H1 (cell line): ENCODE data around the gene EML4. TPM values are rescaled to one million over a fixed set of nuclear protein-coding genes. Genes with fewer than 3 reads are reported as not detected.

Source experiments
- CTCF ChIA-PET: fragments of 300-600 bp; sonication (Branson Sonifier 250); formaldehyde crosslinking; loops from one replicate; lab custom pipeline; 2021; ENCODE audit not compliant: partially characterized antibody; lab: Charles Lee
- POLR2A ChIA-PET: fragments of 300-600 bp; sonication (Branson Sonifier 250); formaldehyde crosslinking; loops from one replicate; lab custom pipeline; 2021; ENCODE audit warnings: inconsistent platforms; ENCODE audit not compliant: partially characterized antibody; lab: Charles Lee
- DNase-seq, 2 experiments: peaks; one replicate each; pipeline versions ENCODE4 v3.0.0 to v3.0.0-alpha.2; 2010 to 2022; ENCODE audit warnings: low spot score in 2 of 2, low read depth in 1 of 2, mixed read lengths in 1 of 2
- FAIRE-seq: peaks from 2 replicates; lab custom pipeline; 2011; peaks lifted over from hg19 to GRCh38; lab: Jason Lieb, UNC
- H2AFZ ChIP-seq: 2 replicates; pipeline ENCODE4 v1.8.1; 2012; ENCODE audit warnings: low read length, inconsistent platforms
- H2AK5ac ChIP-seq: 2 replicates; pipeline ENCODE4 v1.6.1; 2013; ENCODE audit warnings: low read depth, low read length
- H2BK120ac ChIP-seq: replicated peaks from 2 replicates; pipeline ENCODE3; 2013; ENCODE audit warnings: low read depth, low read length, inconsistent platforms
- H2BK12ac ChIP-seq: 2 replicates; pipeline ENCODE4 v1.6.1; 2013; ENCODE audit warnings: low read depth, low read length
- H2BK15ac ChIP-seq: 2 replicates; pipeline ENCODE4 v1.6.1; 2013; ENCODE audit warnings: low read length
- H2BK20ac ChIP-seq: 2 replicates; pipeline ENCODE4 v1.6.1; 2013; ENCODE audit warnings: low read length
- H2BK5ac ChIP-seq: 2 replicates; pipeline ENCODE4 v1.6.1; 2013; ENCODE audit warnings: low read depth, low read length
- H3K14ac ChIP-seq: 2 replicates; pipeline ENCODE4 v1.6.1; 2013; ENCODE audit warnings: inconsistent platforms; ENCODE audit not compliant: insufficient read length
- H3K18ac ChIP-seq: 2 replicates; pipeline ENCODE4 v1.6.1; 2013; ENCODE audit warnings: low read length; ENCODE audit errors: extremely low read depth
- H3K23ac ChIP-seq: 2 replicates; pipeline ENCODE4 v1.6.1; 2013; ENCODE audit warnings: inconsistent platforms; ENCODE audit not compliant: insufficient read length
- H3K23me2 ChIP-seq: 2 replicates; pipeline ENCODE4 v1.6.1; 2013; ENCODE audit warnings: low read depth, low read length
- H3K27ac ChIP-seq: 2 replicates; pipeline ENCODE4 v1.6.1; 2011; ENCODE audit warnings: low read depth, low read length, inconsistent platforms
- H3K27me3 ChIP-seq, 4 experiments: replicated peaks in 1 of 4; 1 replicate in 1 of 4; 2 replicates in 3 of 4; pipeline versions ENCODE4 v1.6.1 to v1.8.1; 2011 to 2013; ENCODE audit warnings: low read length in 3 of 4, mild to moderate bottlenecking in 3 of 4, inconsistent platforms in 2 of 4, mixed read lengths in 2 of 4, moderate library complexity in 1 of 4; ENCODE audit not compliant: control insufficient read depth in 3 of 4, insufficient read depth in 3 of 4; ENCODE audit errors: extremely low read depth in 1 of 4
- H3K36me3 ChIP-seq, 4 experiments: 2 replicates each; pipeline versions ENCODE4 v1.6.1 to v1.8.1; 2011 to 2013; ENCODE audit warnings: mild to moderate bottlenecking in 4 of 4, low read length in 3 of 4, moderate library complexity in 2 of 4, control low read depth in 1 of 4, inconsistent platforms in 1 of 4; ENCODE audit not compliant: insufficient read depth in 4 of 4, control insufficient read depth in 2 of 4
- H3K4ac ChIP-seq: replicated peaks from 2 replicates; pipeline ENCODE3; 2013; ENCODE audit warnings: low read length, low read depth, mixed read lengths, inconsistent platforms; ENCODE audit not compliant: insufficient read length
- H3K4me1 ChIP-seq, 4 experiments: replicated peaks in 1 of 4; 1 replicate in 1 of 4; 2 replicates in 3 of 4; pipeline versions ENCODE4 v1.6.1 to v1.8.1; 2011 to 2013; ENCODE audit warnings: low read length in 3 of 4, inconsistent platforms in 2 of 4, mixed read lengths in 1 of 4; ENCODE audit not compliant: insufficient read depth in 4 of 4, control insufficient read depth in 3 of 4
- H3K4me2 ChIP-seq, 2 experiments: 2 replicates each; pipeline versions ENCODE4 v1.6.1 to v1.8.1; 2011 to 2013; ENCODE audit warnings: low read depth in 2 of 2, low read length in 2 of 2, control low read depth in 1 of 2, inconsistent platforms in 1 of 2, mild to moderate bottlenecking in 1 of 2; ENCODE audit not compliant: insufficient read depth in 1 of 2
- H3K4me3 ChIP-seq, 4 experiments: fragments of 200-600, 300-600 bp in 1 of 4; sonication (generic), shearing (Covaris generic), sonication (Bioruptor Twin) in 1 of 4; 2 replicates each; pipeline versions ENCODE4 v1.5.1 to v1.8.1; 2011 to 2016; ENCODE audit warnings: low read length in 4 of 4, low read depth in 3 of 4, control low read depth in 2 of 4, inconsistent platforms in 2 of 4, mild to moderate bottlenecking in 2 of 4, mixed read lengths in 1 of 4, moderate library complexity in 1 of 4; ENCODE audit not compliant: insufficient read depth in 2 of 4; ENCODE audit errors: extremely low read depth in 1 of 4
- H3K56ac ChIP-seq: replicated peaks from 2 replicates; pipeline ENCODE3; 2013; ENCODE audit warnings: low read depth, mild to moderate bottlenecking, mixed read lengths, low read length, inconsistent platforms; ENCODE audit not compliant: insufficient read length
- H3K79me1 ChIP-seq: 2 replicates; pipeline ENCODE4 v1.6.1; 2013; ENCODE audit warnings: low read depth, low read length, control low read depth
- H3K79me2 ChIP-seq, 2 experiments: 2 replicates each; pipeline versions ENCODE4 v1.6.1 to v1.8.1; 2012 to 2013; ENCODE audit warnings: low read length in 2 of 2, mild to moderate bottlenecking in 2 of 2, inconsistent platforms in 1 of 2; ENCODE audit not compliant: insufficient read depth in 2 of 2, control insufficient read depth in 1 of 2
- H3K9ac ChIP-seq, 4 experiments: replicated peaks in 1 of 4; 1 replicate in 1 of 4; 2 replicates in 3 of 4; pipeline versions ENCODE4 v1.6.1 to v1.8.1; 2011 to 2013; ENCODE audit warnings: low read depth in 3 of 4, low read length in 3 of 4, control low read depth in 2 of 4, mild to moderate bottlenecking in 2 of 4, moderate library complexity in 2 of 4, inconsistent platforms in 1 of 4; ENCODE audit errors: extremely low read depth in 1 of 4
- H3K9me3 ChIP-seq, 2 experiments: 2 replicates each; pipeline versions ENCODE4 v1.6.1 to v1.8.1; 2012 to 2013; ENCODE audit warnings: mild to moderate bottlenecking in 2 of 2, moderate library complexity in 2 of 2, control low read depth in 1 of 2, inconsistent platforms in 1 of 2, low read depth in 1 of 2, low read length in 1 of 2, mixed read lengths in 1 of 2; ENCODE audit not compliant: insufficient read depth in 2 of 2
- H4K20me1 ChIP-seq, 2 experiments: replicated peaks in 1 of 2; 2 replicates each; pipeline versions ENCODE3 to v1.8.1; 2011 to 2013; ENCODE audit warnings: inconsistent platforms in 2 of 2, low read length in 2 of 2, mild to moderate bottlenecking in 1 of 2; ENCODE audit not compliant: insufficient read depth in 2 of 2, control insufficient read depth in 1 of 2
- H4K5ac ChIP-seq: 2 replicates; pipeline ENCODE4 v1.6.1; 2013; ENCODE audit warnings: low read length, low read depth, mixed read lengths, inconsistent platforms; ENCODE audit not compliant: insufficient read length
- H4K8ac ChIP-seq: 2 replicates; pipeline ENCODE4 v1.8.0; 2013; ENCODE audit warnings: mild to moderate bottlenecking, moderate library complexity, low read length, inconsistent platforms; ENCODE audit not compliant: insufficient read depth; ENCODE audit errors: extremely low read depth
- H4K91ac ChIP-seq: replicated peaks from 2 replicates; pipeline ENCODE3; 2013; ENCODE audit warnings: low read length, mixed read lengths, inconsistent platforms; ENCODE audit not compliant: insufficient read length
- CHD1 ChIP-seq: IDR thresholded peaks from 2 replicates; pipeline ENCODE4 v1.6.1; 2012; ENCODE audit warnings: low read depth, low read length, improper control_type of control experiment
- EGR1 ChIP-seq: IDR thresholded peaks from 2 replicates; pipeline ENCODE4 v1.6.1; 2011; ENCODE audit warnings: low read depth, low read length, borderline replicate concordance
- KDM1A ChIP-seq: fragments of 200-600, 300-600 bp; sonication (generic); IDR thresholded peaks from 2 replicates; pipeline ENCODE4 v1.7.1; 2016; ENCODE audit warnings: mild to moderate bottlenecking, low read length, borderline replicate concordance
- PHF8 ChIP-seq: fragments of 200-600 bp; sonication (generic); conservative IDR thresholded peaks from 2 replicates; pipeline ENCODE4 v1.7.1; 2012; ENCODE audit warnings: low read depth, mild to moderate bottlenecking, inconsistent platforms, low read length, moderate library complexity
- POU5F1 ChIP-seq: IDR thresholded peaks from 2 replicates; pipeline ENCODE4 v1.6.1; 2011; ENCODE audit warnings: low read depth, mild to moderate bottlenecking, low read length, moderate library complexity
- SAP30 ChIP-seq: fragments of 300-600 bp; sonication (generic); IDR thresholded peaks from 2 replicates; pipeline ENCODE4 v1.7.1; 2012; ENCODE audit warnings: low read length, moderate library complexity, mild to moderate bottlenecking, inconsistent platforms; ENCODE audit not compliant: insufficient read depth, insufficient replicate concordance
- SP1 ChIP-seq: IDR thresholded peaks from 2 replicates; pipeline ENCODE4 v1.6.1; 2011; ENCODE audit warnings: low read depth, low read length
- SUZ12 ChIP-seq: fragments of 200-600 bp; sonication (generic); IDR thresholded peaks from 2 replicates; pipeline ENCODE4 v1.6.1; 2012; ENCODE audit warnings: mild to moderate bottlenecking, inconsistent platforms, low read length, moderate library complexity, mixed read lengths
- TAF1 ChIP-seq: IDR thresholded peaks from 2 replicates; pipeline ENCODE4 v1.6.1; 2011; ENCODE audit warnings: mild to moderate bottlenecking, low read depth, low read length
- TBP ChIP-seq: IDR thresholded peaks from 2 replicates; pipeline ENCODE4 v1.6.1; 2011; ENCODE audit warnings: low read depth, low read length, improper control_type of control experiment
- WGBS, 2 experiments: shearing (Covaris generic) in 1 of 2; methylation state at CpG; one replicate each; pipeline versions ENCODE4 v1.1.6 to v1.1.7; 2013 to 2015; ENCODE audit warnings: low lambda C conversion rate in 2 of 2, mixed read lengths in 2 of 2, inconsistent platforms in 1 of 2, low coverage in 1 of 2, missing lambda C conversion rate in 1 of 2; ENCODE audit not compliant: insufficient replicate concordance in 2 of 2, insufficient coverage in 1 of 2, insufficient read length in 1 of 2; ENCODE audit errors: extremely low coverage in 1 of 2, missing lambda C conversion rate in 1 of 2; 5-methylcytosine and 5-hydroxymethylcytosine counted together
- polyA plus RNA-seq, 7 experiments: library from polyadenylated mRNA; depleted of rRNA in 3 of 7; stranded (reverse) in 5 of 7; unstranded in 2 of 7; fragments of >200 nt in 5 of 7; fragments of 200-250 nt in 2 of 7; gene quantifications; 1 replicate in 5 of 7; 2 replicates in 1 of 7; 4 replicates in 1 of 7; pipeline versions ENCODE4 v1.2.1 to v1.2.3, GENCODE V29; 2011 to 2013; ENCODE audit warnings: missing spikeins in 2 of 7, mixed read lengths in 2 of 7
- total RNA-seq: library from RNA; stranded (reverse); fragmentation: NEBNext Ultra II Directional; extraction: Animal tissue kit (Norgen Biotek cat#: 25700); gene quantifications from 2 replicates; pipeline ENCODE4 v1.2.1, GENCODE V29; 2021

The EML4 gene
- total and polyA plus RNA-seq, 2 of the 8 experiments (the other 6 are each of a cell fraction or from before 2014, with no cell fraction given): 50.1 to 104 TPM

DNA sequence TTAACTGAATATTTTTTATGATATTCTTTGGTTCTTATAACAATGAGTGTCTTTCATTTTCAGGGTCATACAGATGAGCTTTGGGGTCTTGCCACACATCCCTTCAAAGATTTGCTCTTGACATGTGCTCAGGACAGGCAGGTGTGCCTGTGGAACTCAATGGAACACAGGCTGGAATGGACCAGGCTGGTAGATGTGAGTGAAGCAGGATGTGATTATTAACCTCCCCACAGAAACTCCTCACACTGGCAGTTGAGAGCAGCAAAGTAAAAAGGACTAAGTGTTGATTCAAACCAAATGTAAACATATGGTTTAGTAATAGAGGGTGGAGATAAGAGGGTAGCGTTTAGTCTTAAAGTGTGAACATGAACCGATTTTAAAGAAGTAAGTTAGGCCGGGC lies 134.1 kb downstream of the EML4 start:
- H2AK5ac ChIP-seq: no peak overlapping the region
- WGBS, 2 experiments: 86 to 100% methylated on average over 1 to 3 of the region's 3 CpGs
- H3K27ac ChIP-seq: no peak overlapping the region
- no peak overlapping the region for H3K56ac ChIP-seq
- no peak overlapping the region for H3K4ac ChIP-seq
- no peak overlapping the region for H2BK5ac ChIP-seq
- FAIRE-seq (no peak), DNase-seq (no peak)
- CTCF ChIA-PET: interaction anchor here (1.2 kb wide), 1 partner anchor 26 kb away, joined by 3 read pairs; no protein-coding TSS in a partner anchor
- no peaks in the 10 kb centered on the region for H3K23me2 ChIP-seq
- no peak overlapping the region for H4K91ac ChIP-seq
- no peak overlapping the region for H4K5ac ChIP-seq
- H3K79me2 ChIP-seq: no peaks in the 10 kb centered on the region
- no peaks in the 10 kb centered on the region for H3K27me3 ChIP-seq
- no peaks in the 10 kb centered on the region for H3K79me1 ChIP-seq
- no peaks in the 10 kb centered on the region for H3K4me1 ChIP-seq
- H3K18ac ChIP-seq: no peak overlapping the region
- H3K14ac ChIP-seq: no peak overlapping the region
- no peak for TF ChIP-seq SAP30
- TF ChIP-seq KDM1A: no peak
- TF ChIP-seq PHF8: no peak
- no peak for TF ChIP-seq EGR1
- no peak for TF ChIP-seq POU5F1
- no peak for TF ChIP-seq SUZ12
- TF ChIP-seq SP1: no peak
- no peak for TF ChIP-seq CHD1
- TF ChIP-seq TBP: no peak
- TF ChIP-seq TAF1: no peak
- POLR2A ChIA-PET: no interaction called here
- H3K4me3 ChIP-seq: no peak overlapping the region
- H3K4me2 ChIP-seq: no peak overlapping the region
- H3K9me3 ChIP-seq: no peaks in the 10 kb centered on the region
- H3K23ac ChIP-seq: no peak overlapping the region
- H2BK12ac ChIP-seq: no peak overlapping the region
- H4K8ac ChIP-seq: no peak overlapping the region
- H2BK120ac ChIP-seq: no peak overlapping the region
- no peak overlapping the region for H2BK20ac ChIP-seq
- H3K9ac ChIP-seq: no peak overlapping the region
- no peaks in the 10 kb centered on the region for H4K20me1 ChIP-seq
- H3K36me3 ChIP-seq: peaks cover 6 to 32% (median 20%) of the 10 kb centered on the region in 4 experiments
- H2BK15ac ChIP-seq: no peak overlapping the region
- H2AFZ ChIP-seq: no peak overlapping the region
